K562 (cell line): Measurements from ENCODE around the gene RPL15. TPM values are rescaled to one million over a fixed set of nuclear protein-coding genes. Genes with fewer than 3 reads are reported as not detected.

Experiments used
- DIDO1 ChIP-seq: fragments of 450-650 bp; IDR thresholded peaks from 2 replicates; pipeline ENCODE4 v1.6.1; 2016; ENCODE audit warnings: low read depth, missing biosample characterization, missing genetic modification characterization
- DPF2 ChIP-seq: fragments of 450-650 bp; IDR thresholded peaks from 2 replicates; pipeline ENCODE4 v1.6.1; 2016
- EHMT2 ChIP-seq: fragments of 450-650 bp; IDR thresholded peaks from 2 replicates; pipeline ENCODE4 v1.6.1; 2018; ENCODE audit warnings: antibody characterized with exemption
- FIP1L1 ChIP-seq: fragments of 200-400 bp; formaldehyde crosslinking; IDR thresholded peaks from 2 replicates; pipeline ENCODE4 v1.6.1; 2018; ENCODE audit warnings: mild to moderate bottlenecking, low read depth, low read length; ENCODE audit not compliant: poor library complexity, severe bottlenecking
- FOS ChIP-seq: IDR thresholded peaks from 3 replicates; pipeline ENCODE4 v1.6.1; 2011; ENCODE audit not compliant: insufficient read length; ENCODE audit errors: extremely low read depth
- FOXK2 ChIP-seq, 2 experiments: fragments of 450-650 bp; IDR thresholded peaks in 1 of 2; conservative IDR thresholded peaks in 1 of 2; 2 replicates each; pipeline ENCODE4 v1.6.1; 2016; ENCODE audit warnings: low read depth in 2 of 2, mild to moderate bottlenecking in 1 of 2
- KAT7 ChIP-seq: sonication (generic); formaldehyde crosslinking; IDR thresholded peaks from 2 replicates; pipeline ENCODE4 v1.8.0; 2022; ENCODE audit warnings: missing genetic modification reagents, mild to moderate bottlenecking, borderline replicate concordance
- KLF6 ChIP-seq: fragments of 250-450 bp; sonication (Bioruptor Pico); IDR thresholded peaks from 2 replicates; pipeline ENCODE4 v1.4.0; 2020; ENCODE audit warnings: mild to moderate bottlenecking, moderate library complexity, borderline replicate concordance
- MEF2D ChIP-seq: conservative IDR thresholded peaks from 2 replicates; pipeline ENCODE4 v1.6.1; 2016; ENCODE audit warnings: low read depth, missing genetic modification characterization, missing compliant biosample characterization
- NR2F6 ChIP-seq: fragments of 450-650 bp; formaldehyde crosslinking; IDR thresholded peaks from 2 replicates; pipeline ENCODE4 v1.4.0; 2020; ENCODE audit warnings: mild to moderate bottlenecking
- PHB2 ChIP-seq: fragments of 450-650 bp; IDR thresholded peaks from 2 replicates; pipeline ENCODE4 v1.6.1; 2017; ENCODE audit warnings: low read depth
- PTTG1 ChIP-seq: fragments of 450-650 bp; IDR thresholded peaks from 2 replicates; pipeline ENCODE4 v1.6.1; 2016; ENCODE audit warnings: low read depth, mild to moderate bottlenecking, missing genetic modification characterization, missing compliant biosample characterization
- SIN3A ChIP-seq, 2 experiments: fragments of 150-350 bp in 1 of 2; IDR thresholded peaks; 2 replicates each; pipeline ENCODE4 v1.6.1; 2011 to 2016; ENCODE audit warnings: borderline replicate concordance in 2 of 2, low read depth in 2 of 2, low read length in 2 of 2, mild to moderate bottlenecking in 2 of 2, moderate library complexity in 2 of 2; ENCODE audit not compliant: control insufficient read depth in 1 of 2
- SOX6 ChIP-seq: fragments of 450-650 bp; IDR thresholded peaks from 2 replicates; pipeline ENCODE4 v1.6.1; 2014; ENCODE audit warnings: mild to moderate bottlenecking
- STAG1 ChIP-seq: sonication (generic); formaldehyde crosslinking; IDR thresholded peaks from 2 replicates; pipeline ENCODE4 v1.5.0; 2020; ENCODE audit warnings: missing genetic modification reagents, borderline replicate concordance
- TBL1XR1 ChIP-seq, 2 experiments: IDR thresholded peaks; 2 replicates each; pipeline ENCODE4 v1.6.1; 2012; ENCODE audit warnings: improper control_type of control experiment in 2 of 2, low read length in 2 of 2, mild to moderate bottlenecking in 1 of 2
- THRAP3 ChIP-seq: fragments of 450-650 bp; IDR thresholded peaks from 2 replicates; pipeline ENCODE4 v1.6.1; 2016; ENCODE audit warnings: mild to moderate bottlenecking, inconsistent platforms, borderline replicate concordance
- ZC3H4 ChIP-seq: sonication (generic); formaldehyde crosslinking; IDR thresholded peaks from 2 replicates; pipeline ENCODE4 v1.9.0; 2021; ENCODE audit warnings: missing genetic modification reagents, borderline replicate concordance
- ZNF12 ChIP-seq: sonication (generic); formaldehyde crosslinking; IDR thresholded peaks from 2 replicates; pipeline ENCODE4 v1.4.0; 2020; ENCODE audit warnings: mild to moderate bottlenecking, missing genetic modification reagents
- ZNF174 ChIP-seq: fragments of 250-450 bp; sonication (Bioruptor Pico); IDR thresholded peaks from 2 replicates; pipeline ENCODE4 v1.4.0; 2020; ENCODE audit warnings: mild to moderate bottlenecking
- ZNF384 ChIP-seq: IDR thresholded peaks from 2 replicates; pipeline ENCODE4 v1.6.1; 2012; ENCODE audit warnings: low read depth, low read length, improper control_type of control experiment
- polyA plus RNA-seq, 8 experiments: library from polyadenylated mRNA; depleted of rRNA in 4 of 8; stranded (reverse) in 5 of 8; unstranded in 3 of 8; fragments of >200 nt; fragmentation: Nextera tagmentation in 2 of 8; fragmentation: Illumina TruSeq in 1 of 8; extraction: Ambion mirVana in 2 of 8; extraction: Trizol in 1 of 8; gene quantifications; 2 replicates each; pipeline versions ENCODE4 v1.2.1 to v1.2.3, GENCODE V29; 2011 to 2014; ENCODE audit warnings: inconsistent platforms in 1 of 8, missing spikeins in 1 of 8
- total RNA-seq, 7 experiments: library from RNA; depleted of rRNA in 6 of 7; stranded (reverse); fragments of >200 nt in 6 of 7; fragmentation: Illumina TruSeq in 2 of 7; extraction: Trizol in 2 of 7; gene quantifications; 2 replicates each; pipeline versions ENCODE4 v1.2.1 to v1.2.3, GENCODE V29; 2011 to 2021; ENCODE audit warnings: low replicate concordance in 1 of 7
- TF ChIP-seq, protein P1 (sequence below), 2 experiments: fragments of 450-650 bp in 1 of 2; sonication (generic) in 1 of 2; formaldehyde crosslinking in 1 of 2; IDR thresholded peaks in 1 of 2; conservative IDR thresholded peaks in 1 of 2; 2 replicates each; pipeline versions ENCODE4 v1.6.1 to v1.8.1; 2016 to 2023; ENCODE audit warnings: mild to moderate bottlenecking in 2 of 2, moderate library complexity in 2 of 2, inconsistent platforms in 1 of 2, missing genetic modification reagents in 1 of 2
- TF ChIP-seq, protein P2 (sequence below): IDR thresholded peaks from 2 replicates; pipeline ENCODE4 v1.6.1; 2011; ENCODE audit not compliant: insufficient read length; ENCODE audit errors: extremely low read depth
- TF ChIP-seq, protein P3 (sequence below): fragments of 250-450 bp; sonication (Bioruptor Pico); IDR thresholded peaks from 2 replicates; pipeline ENCODE4 v1.4.0; 2020; ENCODE audit warnings: mild to moderate bottlenecking, moderate library complexity, borderline replicate concordance

The RPL15 gene
- total and polyA plus RNA-seq, 9 of the 15 experiments (the other 6 are each of a cell fraction or from before 2014, with no cell fraction given), result 2,393 to 8,850 (median 3,928) TPM

DNA sequence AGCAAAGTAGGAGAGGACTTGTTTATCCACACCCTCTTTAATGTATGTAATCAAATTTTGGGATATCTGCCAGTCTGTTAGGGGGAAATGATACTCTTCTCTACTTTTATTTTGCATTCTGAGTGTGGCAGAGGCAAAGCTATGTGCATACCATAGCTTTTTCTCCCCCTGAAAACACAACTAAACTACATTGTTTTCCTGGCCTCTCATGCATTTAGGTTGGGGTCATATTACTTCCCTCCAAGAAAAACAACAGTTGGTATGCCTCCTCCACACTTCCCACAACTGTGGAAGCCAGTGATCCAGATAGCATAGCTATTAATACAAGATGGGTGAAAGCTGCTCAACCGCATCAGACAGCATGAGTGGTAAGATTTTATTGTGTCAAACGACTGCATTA lies 6.9 kb downstream of the RPL15 start (continued):
- no peak for TF ChIP-seq ZC3H4
- peak; percentile 40; the same call in 1 of the 2 replicates for TF ChIP-seq DPF2
- TF ChIP-seq PTTG1 (tag), result no peak
- TF ChIP-seq ZNF174 (CRISPR knock-in tag), result no peak
- TF ChIP-seq FIP1L1, result no peak
- TF ChIP-seq ZNF384, result no peak
- no peak for TF ChIP-seq STAG1 (CRISPR knock-in tag)
- TF ChIP-seq, protein P1, sequence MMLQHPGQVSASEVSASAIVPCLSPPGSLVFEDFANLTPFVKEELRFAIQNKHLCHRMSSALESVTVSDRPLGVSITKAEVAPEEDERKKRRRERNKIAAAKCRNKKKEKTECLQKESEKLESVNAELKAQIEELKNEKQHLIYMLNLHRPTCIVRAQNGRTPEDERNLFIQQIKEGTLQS (IDR thresholded peaks at IDR 0.05), result no peak
- TF ChIP-seq, protein P1 (CRISPR knock-in tag; conservative IDR thresholded peaks at IDR 0.05), result no peak
- TF ChIP-seq, protein P2, sequence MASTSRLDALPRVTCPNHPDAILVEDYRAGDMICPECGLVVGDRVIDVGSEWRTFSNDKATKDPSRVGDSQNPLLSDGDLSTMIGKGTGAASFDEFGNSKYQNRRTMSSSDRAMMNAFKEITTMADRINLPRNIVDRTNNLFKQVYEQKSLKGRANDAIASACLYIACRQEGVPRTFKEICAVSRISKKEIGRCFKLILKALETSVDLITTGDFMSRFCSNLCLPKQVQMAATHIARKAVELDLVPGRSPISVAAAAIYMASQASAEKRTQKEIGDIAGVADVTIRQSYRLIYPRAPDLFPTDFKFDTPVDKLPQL, result no peak
- TF ChIP-seq NR2F6 (CRISPR knock-in tag), result no peak
- no peak for TF ChIP-seq FOXK2 (conservative IDR thresholded peaks at IDR 0.05 in 1 of 2, IDR thresholded peaks at IDR 0.05 in 1 of 2; ENCODE audit: low read depth in 2 of 2)
- TF ChIP-seq PHB2, result no peak
- TF ChIP-seq THRAP3, result no peak
- TF ChIP-seq FOS, result no peak
- no peak for TF ChIP-seq SIN3A (IDR thresholded peaks at IDR 0.05; ENCODE audit: borderline replicate concordance in 2 of 2, control insufficient read depth in 1 of 2, low read depth in 2 of 2, low read length in 2 of 2)
- no peak for TF ChIP-seq EHMT2
- 0 out of 4 replicates have a peak, but pooled peaks of 1 of the 2 experiments have one; percentile 23 for TF ChIP-seq TBL1XR1 (IDR thresholded peaks at IDR 0.05; ENCODE audit: low read length in 2 of 2)
- TF ChIP-seq KLF6 (CRISPR knock-in tag), result no peak
- no peak for TF ChIP-seq DIDO1
- no peak for TF ChIP-seq KAT7 (CRISPR knock-in tag)
- TF ChIP-seq, protein P3, sequence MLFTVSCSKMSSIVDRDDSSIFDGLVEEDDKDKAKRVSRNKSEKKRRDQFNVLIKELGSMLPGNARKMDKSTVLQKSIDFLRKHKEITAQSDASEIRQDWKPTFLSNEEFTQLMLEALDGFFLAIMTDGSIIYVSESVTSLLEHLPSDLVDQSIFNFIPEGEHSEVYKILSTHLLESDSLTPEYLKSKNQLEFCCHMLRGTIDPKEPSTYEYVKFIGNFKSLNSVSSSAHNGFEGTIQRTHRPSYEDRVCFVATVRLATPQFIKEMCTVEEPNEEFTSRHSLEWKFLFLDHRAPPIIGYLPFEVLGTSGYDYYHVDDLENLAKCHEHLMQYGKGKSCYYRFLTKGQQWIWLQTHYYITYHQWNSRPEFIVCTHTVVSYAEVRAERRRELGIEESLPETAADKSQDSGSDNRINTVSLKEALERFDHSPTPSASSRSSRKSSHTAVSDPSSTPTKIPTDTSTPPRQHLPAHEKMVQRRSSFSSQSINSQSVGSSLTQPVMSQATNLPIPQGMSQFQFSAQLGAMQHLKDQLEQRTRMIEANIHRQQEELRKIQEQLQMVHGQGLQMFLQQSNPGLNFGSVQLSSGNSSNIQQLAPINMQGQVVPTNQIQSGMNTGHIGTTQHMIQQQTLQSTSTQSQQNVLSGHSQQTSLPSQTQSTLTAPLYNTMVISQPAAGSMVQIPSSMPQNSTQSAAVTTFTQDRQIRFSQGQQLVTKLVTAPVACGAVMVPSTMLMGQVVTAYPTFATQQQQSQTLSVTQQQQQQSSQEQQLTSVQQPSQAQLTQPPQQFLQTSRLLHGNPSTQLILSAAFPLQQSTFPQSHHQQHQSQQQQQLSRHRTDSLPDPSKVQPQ (CRISPR knock-in tag), result no peak
- peak; percentile 65; the same call in 1 of the 2 replicates for TF ChIP-seq SOX6
- no peak for TF ChIP-seq ZNF12 (CRISPR knock-in tag)
- 0 out of 2 replicates have a peak, but pooled peaks have one; percentile 21 for TF ChIP-seq MEF2D (tag)
